Smooth muscle cell of the umbilical artery (primary cell): ENCODE results near the gene GK2. TPM values are rescaled to one million over a fixed set of nuclear protein-coding genes. Genes with fewer than 3 reads are reported as not detected.

Experiments
- total RNA-seq: library from RNA; depleted of rRNA; stranded (reverse); fragments of >200 nt; gene quantifications from 2 replicates; pipeline ENCODE4 v1.2.3, GENCODE V29; 2014

Gene GK2
- not detected in 2 replicates for total RNA-seq

DNA sequence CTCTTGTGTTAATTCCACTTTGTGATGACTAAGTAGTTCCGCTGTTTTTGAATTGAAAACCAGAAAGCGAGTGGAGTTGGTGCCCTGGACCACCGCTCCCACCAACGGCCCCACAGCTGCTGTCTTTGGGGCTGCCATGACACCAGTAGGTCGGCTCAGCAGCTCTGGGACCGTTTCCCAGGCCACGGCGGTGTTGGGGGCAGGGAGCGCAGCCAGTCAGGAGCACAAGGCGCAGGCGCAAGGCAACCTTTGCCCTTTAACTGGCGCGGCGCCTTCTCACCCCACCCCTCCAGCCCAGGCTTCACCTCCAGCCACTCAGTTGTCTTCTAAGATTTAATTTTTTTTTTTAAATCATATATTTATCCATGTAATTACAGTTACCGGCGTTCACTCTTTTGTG is at the start of gene GK2:
Gene GK2 (minus strand): TSS at position 166 of the 400 bp plus-strand sequence. CDS start 28 bp downstream, at position 138.

Other genes with a start within 250 kb of the GK2 start
- gene NAA11, start 82.2 kb downstream of the GK2 start, total RNA-seq, result not detected in 2 replicates